ENCODE data around the gene NDUFS6.
A peak's percentile ranks its signal among the peaks of the same experiment; 100 is the strongest.
"Not testable (repeated sequence)": the region's sequence is repeated elsewhere in the genome, so short reads cannot be mapped to it uniquely, and the experiment has no call there.

The NDUFS6 gene

GRCh38 chr5:1784197-1785050 lies 16.8 kb upstream of the NDUFS6 start:
- no peak for DNase-seq

GRCh38 chr5:1785062-1785461 lies 16.1 kb upstream of the NDUFS6 start:
- DNase-seq: no peak

GRCh38 chr5:1785984-1786383 lies 15.2 kb upstream of the NDUFS6 start:
- no peak for DNase-seq

- DNase-seq: no peak
Observed at GRCh38 chr5:1786621-1787471, 14.4 kb upstream of the NDUFS6 start.

GRCh38 chr5:1787472-1788047 lies 13.6 kb upstream of the NDUFS6 start:
- DNase-seq: no peak

GRCh38 chr5:1788200-1788599 lies 13.0 kb upstream of the NDUFS6 start:
- DNase-seq: no peak

- DNase-seq: no peak
Observed at GRCh38 chr5:1788828-1789227, 12.4 kb upstream of the NDUFS6 start.

- not testable (repeated sequence) for DNase-seq
Observed at GRCh38 chr5:1789438-1789833, 11.8 kb upstream of the NDUFS6 start.

GRCh38 chr5:1789834-1790471 lies 11.3 kb upstream of the NDUFS6 start:
- DNase-seq: no peak

GRCh38 chr5:1791176-1791575 lies 10.0 kb upstream of the NDUFS6 start:
- DNase-seq: no peak

GRCh38 chr5:1792842-1793266 lies 8.4 kb upstream of the NDUFS6 start:
- peak; percentile 32 to 51 (median 42) for DNase-seq

- DNase-seq: no peak
Observed at GRCh38 chr5:1793301-1793740, 7.9 kb upstream of the NDUFS6 start.

- DNase-seq: no peak
Observed at GRCh38 chr5:1793966-1794900, 7.0 kb upstream of the NDUFS6 start.

- no peak for DNase-seq
Observed at GRCh38 chr5:1794901-1795290, 6.3 kb upstream of the NDUFS6 start.

GRCh38 chr5:1795506-1795905 lies 5.7 kb upstream of the NDUFS6 start:
- DNase-seq: no peak

GRCh38 chr5:1795931-1796330 lies 5.3 kb upstream of the NDUFS6 start:
- DNase-seq: no peak

- no peak for DNase-seq
Observed at GRCh38 chr5:1796371-1797102, 4.7 kb upstream of the NDUFS6 start.

- DNase-seq: no peak
Observed at GRCh38 chr5:1797103-1797800, 4.0 kb upstream of the NDUFS6 start.

GRCh38 chr5:1797855-1798254 lies 3.4 kb upstream of the NDUFS6 start:
- no peak for DNase-seq

- not testable (repeated sequence) for DNase-seq
Observed at GRCh38 chr5:1798589-1798988, 2.6 kb upstream of the NDUFS6 start.

Data from activated CD4-positive, CD25-positive, alpha-beta regulatory T cell (primary cell).